Measurements from ENCODE around the gene AGTRAP. TPM values are rescaled to one million over a fixed set of nuclear protein-coding genes. Genes with fewer than 3 reads are reported as not detected.
A peak's percentile ranks its signal among the peaks of the same experiment; 100 is the strongest.

AGTRAP gene
- total and polyA plus RNA-seq, 3 donors from 2014 or later, result 49.2 to 75.3 (median 64.1) TPM

GRCh38 chr1:11697188-11697892 is 38.6 kb upstream of the AGTRAP start:
- H3K9me3 ChIP-seq, result no peaks in the 10 kb centered on the region

GRCh38 chr1:11697893-11698210 is 38.1 kb upstream of the AGTRAP start:
- no peak for DNase-seq
- TF ChIP-seq CTCF (IDR thresholded peaks at IDR 0.05) (no peak), POLR2A (IDR thresholded peaks at IDR 0.05) (no peak)
- no peaks in the 10 kb centered on the region for H3K27me3 ChIP-seq
- peaks cover 4% of the 10 kb centered on the region for H3K4me1 ChIP-seq
- 80 to 87% methylated on average over 2 to 5 of the region's 5 CpGs for WGBS, 2 donors
- no peak overlapping the region for H3K27ac ChIP-seq
- intact Hi-C loops (cut with DNase I; ENCODE audit: low total_unique reads), result no loop called here
- no peaks in the 10 kb centered on the region for H3K36me3 ChIP-seq (ENCODE audit: low read depth, missing control alignments)
- no peak overlapping the region for H3K4me3 ChIP-seq
- no peaks in the 10 kb centered on the region for H3K9me3 ChIP-seq

More at GRCh38 chr1:11697188-11697892, 38.6 kb upstream of the AGTRAP start:
- 69 to 76% methylated on average over 3 to 8 of the region's 8 CpGs for WGBS, 2 donors
- DNase-seq, result no peak
- H3K4me3 ChIP-seq, result no peak overlapping the region
- H3K4me1 ChIP-seq, result peaks cover 4% of the 10 kb centered on the region
- no peak for TF ChIP-seq CTCF (IDR thresholded peaks at IDR 0.05)
- no peak for TF ChIP-seq POLR2A (IDR thresholded peaks at IDR 0.05)
- H3K27ac ChIP-seq, result no peak overlapping the region
- no peaks in the 10 kb centered on the region for H3K36me3 ChIP-seq (ENCODE audit: low read depth, missing control alignments)
- intact Hi-C loops (cut with DNase I; ENCODE audit: low total_unique reads), result no loop called here
- H3K27me3 ChIP-seq, result no peaks in the 10 kb centered on the region

DNA sequence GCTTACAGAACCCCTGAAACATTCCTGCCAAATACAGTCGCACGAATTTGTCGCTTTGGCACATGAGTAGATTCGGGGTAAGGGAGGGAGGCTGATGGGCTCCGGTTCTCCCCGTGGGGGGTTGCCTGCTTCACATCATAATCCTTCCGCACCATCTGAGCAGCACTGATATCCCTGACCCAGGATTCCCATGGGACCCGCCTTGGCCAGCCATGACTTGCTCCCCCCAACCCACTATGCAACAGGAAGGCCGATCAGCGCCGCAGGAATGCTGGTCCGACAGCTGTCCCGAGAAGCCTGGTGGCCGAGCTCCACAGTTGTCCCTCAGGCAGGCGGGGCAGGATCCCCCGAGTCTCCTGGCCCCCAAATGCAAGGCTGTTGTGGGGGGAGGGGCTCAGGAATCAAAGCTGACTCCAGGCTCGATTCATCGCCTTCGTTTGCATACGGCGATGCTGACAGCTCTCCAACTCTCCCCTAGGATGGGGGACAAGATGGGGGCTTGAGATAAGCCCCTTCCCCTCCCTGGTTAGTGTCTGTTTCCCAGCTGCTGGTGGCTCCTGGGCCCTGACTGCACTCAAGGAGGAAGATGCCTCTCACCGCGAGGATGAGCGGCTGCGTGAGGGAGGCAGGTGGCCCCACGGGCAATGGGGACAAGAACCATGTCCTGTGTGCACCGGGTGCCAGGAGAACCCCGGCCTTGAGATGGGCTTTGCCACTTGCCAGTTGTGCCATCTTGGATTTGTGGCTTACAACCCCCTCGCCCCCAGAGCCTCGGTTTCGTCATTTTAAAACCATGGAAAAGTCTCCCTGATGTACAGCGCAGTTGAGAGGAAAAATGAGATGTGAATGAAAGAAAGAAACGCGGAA is 35.1 kb upstream of the AGTRAP start:
- Histone ChIP-seq H3K27me3 (no peaks in the 10 kb centered on the region), H3K27ac (no peak overlapping the region), H3K4me3 (no peak overlapping the region), H3K4me1 (peaks cover 4% of the 10 kb centered on the region), H3K36me3 (ENCODE audit: low read depth, missing control alignments) (no peaks in the 10 kb centered on the region), H3K9me3 (no peaks in the 10 kb centered on the region)
- no peak for TF ChIP-seq POLR2A (IDR thresholded peaks at IDR 0.05)
- 30 to 38% methylated on average over 24 to 34 of the region's 34 CpGs for WGBS, 2 donors
- no peak for DNase-seq
- intact Hi-C loops (cut with DNase I; ENCODE audit: low total_unique reads), result no loop called here

- 11 to 17% methylated on average over 8 to 15 of the region's 15 CpGs for WGBS, 2 donors
- Histone ChIP-seq H3K27ac (no peak overlapping the region), H3K9me3 (no peaks in the 10 kb centered on the region), H3K4me3 (no peak overlapping the region), H3K4me1 (peaks cover 4% of the 10 kb centered on the region), H3K27me3 (no peaks in the 10 kb centered on the region), H3K36me3 (ENCODE audit: low read depth, missing control alignments) (no peaks in the 10 kb centered on the region)
- intact Hi-C loops (cut with DNase I; ENCODE audit: low total_unique reads), result no loop called here
- peak; percentile 28 for DNase-seq
- TF ChIP-seq CTCF (IDR thresholded peaks at IDR 0.05), result no peak
- no peak for TF ChIP-seq POLR2A (IDR thresholded peaks at IDR 0.05)
Observed at GRCh38 chr1:11701551-11701961, 34.4 kb upstream of the AGTRAP start.

- Histone ChIP-seq H3K27me3 (no peaks in the 10 kb centered on the region), H3K4me1 (peaks cover 4% of the 10 kb centered on the region), H3K36me3 (ENCODE audit: low read depth, missing control alignments) (no peaks in the 10 kb centered on the region), H3K27ac (no peak overlapping the region), H3K4me3 (no peak overlapping the region), H3K9me3 (no peaks in the 10 kb centered on the region)
- TF ChIP-seq CTCF (IDR thresholded peaks at IDR 0.05) (no peak), POLR2A (IDR thresholded peaks at IDR 0.05) (no peak)
- intact Hi-C loops (cut with DNase I; ENCODE audit: low total_unique reads), result no loop called here
- DNase-seq, result no peak
- WGBS, 2 donors, result 52 to 66% methylated on average over 15 of the region's 15 CpGs
Observed at GRCh38 chr1:11701981-11702803, 33.7 kb upstream of the AGTRAP start.
